ENCODE measurements around the gene TRIM45.

Gene TRIM45

GRCh38 chr1:117142200-117142599 is 20.7 kb upstream of the TRIM45 start:
- Histone ChIP-seq H3K36me3 (ENCODE audit: control insufficient read depth in 2 of 2, insufficient read depth in 1 of 2, low read length in 2 of 2) (no peaks in the 10 kb centered on the region), H3K27ac (ENCODE audit: extremely low read depth, low read depth, low read length) (no peak overlapping the region), H3K9me3 (ENCODE audit: control insufficient read depth, insufficient read depth, low read depth, low read length) (no peaks in the 10 kb centered on the region), H3K4me3 (ENCODE audit: low read depth, low read length) (no peak overlapping the region), H3K4me1 (ENCODE audit: control insufficient read depth, insufficient read depth, low read length) (peaks cover 7% of the 10 kb centered on the region)
- TF ChIP-seq TCF7L2 (IDR thresholded peaks at IDR 0.05; ENCODE audit: borderline replicate concordance, low read depth, low read length) (no peak), ZNF677 (tag by site-specific recombination; IDR thresholded peaks at IDR 0.05) (no peak), ZNF132 (tag by site-specific recombination; IDR thresholded peaks at IDR 0.05; ENCODE audit: borderline replicate concordance) (no peak), SCRT2 (tag by site-specific recombination; IDR thresholded peaks at IDR 0.05) (no peak), ZNF239 (tag by site-specific recombination; IDR thresholded peaks at IDR 0.05) (no peak), ZNF529 (tag by site-specific recombination; IDR thresholded peaks at IDR 0.05; ENCODE audit: insufficient replicate concordance) (no peak), ZNF48 (tag by site-specific recombination; IDR thresholded peaks at IDR 0.05) (no peak), SP7 (tag by site-specific recombination; IDR thresholded peaks at IDR 0.05) (no peak), ZNF202 (tag by site-specific recombination; IDR thresholded peaks at IDR 0.05; ENCODE audit: borderline replicate concordance) (no peak), ZNF791 (tag by site-specific recombination; IDR thresholded peaks at IDR 0.05) (no peak), GFI1B (tag by site-specific recombination; IDR thresholded peaks at IDR 0.05) (no peak), ZNF629 (tag by site-specific recombination; IDR thresholded peaks at IDR 0.05) (no peak), INSM2 (tag by site-specific recombination; IDR thresholded peaks at IDR 0.05) (no peak), ZFHX2 (tag by site-specific recombination; conservative IDR thresholded peaks at IDR 0.05) (no peak), ZNF571 (tag by site-specific recombination; IDR thresholded peaks at IDR 0.05) (no peak)
- TF ChIP-seq, protein P1, sequence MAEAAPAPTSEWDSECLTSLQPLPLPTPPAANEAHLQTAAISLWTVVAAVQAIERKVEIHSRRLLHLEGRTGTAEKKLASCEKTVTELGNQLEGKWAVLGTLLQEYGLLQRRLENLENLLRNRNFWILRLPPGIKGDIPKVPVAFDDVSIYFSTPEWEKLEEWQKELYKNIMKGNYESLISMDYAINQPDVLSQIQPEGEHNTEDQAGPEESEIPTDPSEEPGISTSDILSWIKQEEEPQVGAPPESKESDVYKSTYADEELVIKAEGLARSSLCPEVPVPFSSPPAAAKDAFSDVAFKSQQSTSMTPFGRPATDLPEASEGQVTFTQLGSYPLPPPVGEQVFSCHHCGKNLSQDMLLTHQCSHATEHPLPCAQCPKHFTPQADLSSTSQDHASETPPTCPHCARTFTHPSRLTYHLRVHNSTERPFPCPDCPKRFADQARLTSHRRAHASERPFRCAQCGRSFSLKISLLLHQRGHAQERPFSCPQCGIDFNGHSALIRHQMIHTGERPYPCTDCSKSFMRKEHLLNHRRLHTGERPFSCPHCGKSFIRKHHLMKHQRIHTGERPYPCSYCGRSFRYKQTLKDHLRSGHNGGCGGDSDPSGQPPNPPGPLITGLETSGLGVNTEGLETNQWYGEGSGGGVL (tag by site-specific recombination; IDR thresholded peaks at IDR 0.05), result no peak
- TF ChIP-seq, protein P2, sequence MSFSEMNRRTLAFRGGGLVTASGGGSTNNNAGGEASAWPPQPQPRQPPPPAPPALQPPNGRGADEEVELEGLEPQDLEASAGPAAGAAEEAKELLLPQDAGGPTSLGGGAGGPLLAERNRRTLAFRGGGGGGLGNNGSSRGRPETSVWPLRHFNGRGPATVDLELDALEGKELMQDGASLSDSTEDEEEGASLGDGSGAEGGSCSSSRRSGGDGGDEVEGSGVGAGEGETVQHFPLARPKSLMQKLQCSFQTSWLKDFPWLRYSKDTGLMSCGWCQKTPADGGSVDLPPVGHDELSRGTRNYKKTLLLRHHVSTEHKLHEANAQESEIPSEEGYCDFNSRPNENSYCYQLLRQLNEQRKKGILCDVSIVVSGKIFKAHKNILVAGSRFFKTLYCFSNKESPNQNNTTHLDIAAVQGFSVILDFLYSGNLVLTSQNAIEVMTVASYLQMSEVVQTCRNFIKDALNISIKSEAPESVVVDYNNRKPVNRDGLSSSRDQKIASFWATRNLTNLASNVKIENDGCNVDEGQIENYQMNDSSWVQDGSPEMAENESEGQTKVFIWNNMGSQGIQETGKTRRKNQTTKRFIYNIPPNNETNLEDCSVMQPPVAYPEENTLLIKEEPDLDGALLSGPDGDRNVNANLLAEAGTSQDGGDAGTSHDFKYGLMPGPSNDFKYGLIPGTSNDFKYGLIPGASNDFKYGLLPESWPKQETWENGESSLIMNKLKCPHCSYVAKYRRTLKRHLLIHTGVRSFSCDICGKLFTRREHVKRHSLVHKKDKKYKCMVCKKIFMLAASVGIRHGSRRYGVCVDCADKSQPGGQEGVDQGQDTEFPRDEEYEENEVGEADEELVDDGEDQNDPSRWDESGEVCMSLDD (tag by site-specific recombination; IDR thresholded peaks at IDR 0.05), result no peak
- TF ChIP-seq, protein P3, sequence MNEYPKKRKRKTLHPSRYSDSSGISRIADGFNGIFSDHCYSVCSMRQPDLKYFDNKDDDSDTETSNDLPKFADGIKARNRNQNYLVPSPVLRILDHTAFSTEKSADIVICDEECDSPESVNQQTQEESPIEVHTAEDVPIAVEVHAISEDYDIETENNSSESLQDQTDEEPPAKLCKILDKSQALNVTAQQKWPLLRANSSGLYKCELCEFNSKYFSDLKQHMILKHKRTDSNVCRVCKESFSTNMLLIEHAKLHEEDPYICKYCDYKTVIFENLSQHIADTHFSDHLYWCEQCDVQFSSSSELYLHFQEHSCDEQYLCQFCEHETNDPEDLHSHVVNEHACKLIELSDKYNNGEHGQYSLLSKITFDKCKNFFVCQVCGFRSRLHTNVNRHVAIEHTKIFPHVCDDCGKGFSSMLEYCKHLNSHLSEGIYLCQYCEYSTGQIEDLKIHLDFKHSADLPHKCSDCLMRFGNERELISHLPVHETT (tag by site-specific recombination; IDR thresholded peaks at IDR 0.05), result no peak
- POLR2A ChIA-PET, result no interaction called here
- CTCF ChIA-PET, result interaction anchor here (0.8 kb wide), 1 partner anchor 13 kb away, joined by 3 read pairs; no protein-coding TSS in a partner anchor

DNA sequence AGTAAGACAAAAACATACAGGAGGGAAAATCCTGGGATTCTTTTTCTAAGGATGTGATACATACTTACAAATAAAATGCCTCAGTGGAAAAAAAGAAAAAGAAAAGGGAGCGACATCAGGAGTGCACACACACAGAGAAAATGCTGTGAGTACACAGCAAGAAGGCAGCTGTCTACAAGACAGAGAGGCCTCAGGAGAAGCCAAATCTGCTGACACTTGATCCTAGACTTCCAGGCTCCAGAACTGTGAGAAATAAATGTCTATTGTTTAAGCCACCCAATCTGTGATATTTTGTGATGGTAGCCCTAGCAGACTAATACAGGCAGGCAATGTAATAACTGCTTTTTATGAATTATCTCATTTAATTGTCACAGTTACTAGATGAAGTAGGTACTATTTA is 17.0 kb upstream of the TRIM45 start:
- Histone ChIP-seq H3K27ac (ENCODE audit: extremely low read depth, low read depth, low read length) (no peak overlapping the region), H3K36me3 (ENCODE audit: control insufficient read depth in 2 of 2, insufficient read depth in 1 of 2, low read length in 2 of 2) (no peaks in the 10 kb centered on the region), H3K4me1 (ENCODE audit: control insufficient read depth, insufficient read depth, low read length) (no peaks in the 10 kb centered on the region), H3K4me3 (ENCODE audit: low read depth, low read length) (no peak overlapping the region), H3K9me3 (ENCODE audit: control insufficient read depth, insufficient read depth, low read depth, low read length) (no peaks in the 10 kb centered on the region)
- POLR2A ChIA-PET, result no interaction called here
- CTCF ChIA-PET, result interaction anchor here (0.5 to 2.7 kb wide), 2 partner anchors 10 to 48 kb away, joined by 3 to 15 read pairs; no protein-coding TSS in a partner anchor
- TF ChIP-seq ZNF223 (tag by site-specific recombination; IDR thresholded peaks at IDR 0.05) (no peak), PRDM6 (tag by site-specific recombination; IDR thresholded peaks at IDR 0.05) (no peak), ZNF792 (tag by site-specific recombination; IDR thresholded peaks at IDR 0.05) (no peak), ZEB2 (tag by site-specific recombination; IDR thresholded peaks at IDR 0.05) (no peak), KLF16 (tag by site-specific recombination; IDR thresholded peaks at IDR 0.05) (no peak), ZNF521 (tag by site-specific recombination; IDR thresholded peaks at IDR 0.05) (no peak), OSR2 (tag by site-specific recombination; IDR thresholded peaks at IDR 0.05) (no peak), ZNF785 (tag by site-specific recombination; IDR thresholded peaks at IDR 0.05) (no peak)
- TF ChIP-seq, protein P4, sequence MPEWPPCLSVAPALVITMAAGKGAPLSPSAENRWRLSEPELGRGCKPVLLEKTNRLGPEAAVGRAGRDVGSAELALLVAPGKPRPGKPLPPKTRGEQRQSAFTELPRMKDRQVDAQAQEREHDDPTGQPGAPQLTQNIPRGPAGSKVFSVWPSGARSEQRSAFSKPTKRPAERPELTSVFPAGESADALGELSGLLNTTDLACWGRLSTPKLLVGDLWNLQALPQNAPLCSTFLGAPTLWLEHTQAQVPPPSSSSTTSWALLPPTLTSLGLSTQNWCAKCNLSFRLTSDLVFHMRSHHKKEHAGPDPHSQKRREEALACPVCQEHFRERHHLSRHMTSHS (tag by site-specific recombination; IDR thresholded peaks at IDR 0.05), result no peak
